Endothelial cell (in vitro differentiated cells): ENCODE data around the gene B4GALT4. TPM values are rescaled to one million over a fixed set of nuclear protein-coding genes. Genes with fewer than 3 reads are reported as not detected.

Experiments
- DNase-seq: peaks from one replicate; pipeline ENCODE4 v3.0.0; 2021; ENCODE audit warnings: low spot score
- H3K27ac Mint-ChIP-seq: one replicate; pipeline ENCODE4 v1.8.0; 2021; ENCODE audit warnings: mixed read lengths, inconsistent platforms; ENCODE audit not compliant: unreplicated experiment
- H3K27me3 Mint-ChIP-seq: one replicate; pipeline ENCODE4 v1.8.0; 2021; ENCODE audit warnings: mild to moderate bottlenecking, moderate library complexity, mixed read lengths, inconsistent platforms; ENCODE audit not compliant: unreplicated experiment
- H3K36me3 Mint-ChIP-seq: one replicate; pipeline ENCODE4 v1.8.0; 2021; ENCODE audit warnings: mild to moderate bottlenecking, low read depth, mixed read lengths, inconsistent platforms; ENCODE audit not compliant: unreplicated experiment
- H3K4me1 Mint-ChIP-seq: one replicate; pipeline ENCODE4 v1.8.0; 2021; ENCODE audit warnings: mild to moderate bottlenecking, mixed read lengths, inconsistent platforms; ENCODE audit not compliant: unreplicated experiment
- H3K4me3 Mint-ChIP-seq: one replicate; pipeline ENCODE4 v1.8.0; 2021; ENCODE audit warnings: mild to moderate bottlenecking, mixed read lengths, inconsistent platforms; ENCODE audit not compliant: unreplicated experiment
- H3K9me3 Mint-ChIP-seq: one replicate; pipeline ENCODE4 v1.8.0; 2021; ENCODE audit warnings: mixed read lengths, inconsistent platforms; ENCODE audit not compliant: unreplicated experiment
- CTCF ChIP-seq: fragments of 200-600 bp; sonication (generic); IDR thresholded peaks from one replicate; pipeline ENCODE4 v1.5.0; 2021; ENCODE audit warnings: antibody characterized with exemption; ENCODE audit not compliant: unreplicated experiment
- total RNA-seq: library from RNA; stranded (reverse); fragmentation: NEBNext Ultra II Directional; extraction: Animal tissue kit (Norgen Biotek cat#: 25700); gene quantifications from one replicate; pipeline ENCODE4 v1.2.1, GENCODE V29; 2021; ENCODE audit not compliant: unreplicated experiment

Gene B4GALT4
- total RNA-seq, 1 donor from 2014 or later, result 12.3 TPM

- Mint-ChIP-seq H3K4me1 (no peaks in the 10 kb centered on the region), H3K27ac (no peak overlapping the region), H3K36me3 (peaks cover 26% of the 10 kb centered on the region), H3K27me3 (no peaks in the 10 kb centered on the region), H3K4me3 (no peak overlapping the region), H3K9me3 (no peaks in the 10 kb centered on the region)
- no peak for TF ChIP-seq CTCF
- DNase-seq, result no peak
Observed at GRCh38 chr3:119219069-119219468, 21.6 kb downstream of the B4GALT4 start.

- Mint-ChIP-seq H3K27me3 (no peaks in the 10 kb centered on the region), H3K27ac (no peak overlapping the region), H3K9me3 (no peaks in the 10 kb centered on the region), H3K4me1 (peaks cover 19% of the 10 kb centered on the region), H3K4me3 (no peak overlapping the region), H3K36me3 (peaks cover 32% of the 10 kb centered on the region)
- TF ChIP-seq CTCF, result no peak
- DNase-seq, result no peak
Observed at GRCh38 chr3:119211803-119212202, 28.9 kb downstream of the B4GALT4 start.

DNA sequence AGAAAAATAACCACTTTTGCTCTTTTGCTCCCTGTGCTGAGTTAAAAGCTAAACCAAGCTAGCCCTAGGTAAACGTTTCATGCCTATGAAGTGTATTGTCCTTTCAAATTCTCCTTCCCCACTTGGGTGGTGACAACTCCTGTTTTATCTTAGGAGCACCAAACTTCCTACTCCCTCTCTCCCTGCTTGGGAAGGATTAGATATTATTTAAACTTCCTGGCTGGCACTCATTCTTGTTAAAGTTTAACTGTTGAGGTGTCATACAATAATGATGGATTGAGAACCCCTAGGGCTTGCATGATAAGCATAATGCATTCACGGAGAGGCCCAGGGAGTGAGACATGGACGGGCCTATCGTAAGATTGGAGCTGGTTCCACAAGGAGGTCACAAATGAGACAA, 29.5 kb downstream of the B4GALT4 start:
- no peak for DNase-seq
- Mint-ChIP-seq H3K4me1 (peaks cover 23% of the 10 kb centered on the region), H3K36me3 (peaks cover 32% of the 10 kb centered on the region), H3K27me3 (no peaks in the 10 kb centered on the region), H3K4me3 (no peak overlapping the region), H3K9me3 (no peaks in the 10 kb centered on the region), H3K27ac (no peak overlapping the region)
- no peak for TF ChIP-seq CTCF

DNA sequence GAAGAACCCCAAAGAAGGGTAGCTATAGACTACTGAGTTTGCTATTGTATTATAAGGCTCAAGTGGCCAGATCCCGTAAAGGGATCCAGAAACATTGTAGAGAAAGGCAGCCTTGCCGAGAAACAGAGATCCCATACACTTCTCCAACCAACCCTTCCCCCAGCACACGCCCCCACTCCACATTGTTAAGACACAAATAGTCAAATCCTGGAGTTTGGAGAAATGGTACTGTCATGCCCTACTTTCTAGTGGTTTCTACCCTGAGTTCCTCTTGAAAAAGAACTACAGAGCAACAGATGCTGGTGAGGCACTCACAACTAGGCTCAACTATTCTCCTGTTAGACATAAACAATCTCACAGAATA, 33.2 kb downstream of the B4GALT4 start:
- H3K27ac Mint-ChIP-seq, result no peak overlapping the region
- TF ChIP-seq CTCF, result no peak
- H3K36me3 Mint-ChIP-seq, result peaks cover 25% of the 10 kb centered on the region
- peaks cover 4% of the 10 kb centered on the region for H3K27me3 Mint-ChIP-seq
- DNase-seq, result no peak
- no peak overlapping the region for H3K4me3 Mint-ChIP-seq
- H3K9me3 Mint-ChIP-seq, result no peaks in the 10 kb centered on the region
- peaks cover 25% of the 10 kb centered on the region for H3K4me1 Mint-ChIP-seq

GRCh38 chr3:119206611-119207511, 33.8 kb downstream of the B4GALT4 start:
- Mint-ChIP-seq H3K4me3 (no peak overlapping the region), H3K9me3 (no peaks in the 10 kb centered on the region), H3K27ac (no peak overlapping the region), H3K27me3 (peaks cover 4% of the 10 kb centered on the region), H3K4me1 (peaks cover 25% of the 10 kb centered on the region), H3K36me3 (peaks cover 23% of the 10 kb centered on the region)
- TF ChIP-seq CTCF, result no peak
- no peak for DNase-seq
